Immature natural killer cell (primary cell): ENCODE data around the gene ATF6. TPM values are rescaled to one million over a fixed set of nuclear protein-coding genes. Genes with fewer than 3 reads are reported as not detected.
"Not testable (repeated sequence)": the region's sequence is repeated elsewhere in the genome, so short reads cannot be mapped to it uniquely, and the experiment has no call there.

Experiments used
- DNase-seq, 3 donors: peaks; one replicate each; pipeline ENCODE4 v3.0.0; 2022; ENCODE audit warnings: mixed read lengths in 1 of 3
- H3K27ac Mint-ChIP-seq, 6 donors: one replicate each; pipeline ENCODE4 v1.8.0; 2020; ENCODE audit warnings: mixed read lengths in 6 of 6, mild to moderate bottlenecking in 5 of 6, inconsistent platforms in 4 of 6, moderate library complexity in 3 of 6
- H3K27me3 Mint-ChIP-seq, 3 donors: one replicate each; pipeline ENCODE4 v1.8.0; 2020 to 2021; ENCODE audit warnings: low read depth in 3 of 3, mild to moderate bottlenecking in 3 of 3, mixed read lengths in 3 of 3, moderate library complexity in 3 of 3, inconsistent platforms in 1 of 3
- H3K36me3 Mint-ChIP-seq, 3 donors: one replicate each; pipeline ENCODE4 v1.8.0; 2020; ENCODE audit warnings: mixed read lengths in 3 of 3, inconsistent platforms in 2 of 3, mild to moderate bottlenecking in 2 of 3
- H3K4me1 Mint-ChIP-seq, 2 donors: one replicate each; pipeline ENCODE4 v1.8.0; 2020; ENCODE audit warnings: inconsistent platforms in 2 of 2, mild to moderate bottlenecking in 2 of 2, mixed read lengths in 2 of 2, moderate library complexity in 1 of 2
- H3K4me3 Mint-ChIP-seq, 5 donors: one replicate each; pipeline ENCODE4 v1.8.0; 2020; ENCODE audit warnings: mild to moderate bottlenecking in 5 of 5, mixed read lengths in 5 of 5, inconsistent platforms in 3 of 5, moderate library complexity in 3 of 5
- H3K9me3 Mint-ChIP-seq, 6 donors: one replicate each; pipeline ENCODE4 v1.8.0; 2020; ENCODE audit warnings: mild to moderate bottlenecking in 6 of 6, mixed read lengths in 6 of 6, inconsistent platforms in 4 of 6, moderate library complexity in 3 of 6
- polyA plus RNA-seq, 3 donors: library from polyadenylated mRNA; unstranded; fragments of 300-500 nt; fragmentation: Illumina TruSeq; gene quantifications; one replicate each; pipeline ENCODE4 v1.2.3, GENCODE V29; 2021

The ATF6 gene
- polyA plus RNA-seq, 3 donors from 2014 or later = 10.3 to 14.2 (median 11.0) TPM

DNA sequence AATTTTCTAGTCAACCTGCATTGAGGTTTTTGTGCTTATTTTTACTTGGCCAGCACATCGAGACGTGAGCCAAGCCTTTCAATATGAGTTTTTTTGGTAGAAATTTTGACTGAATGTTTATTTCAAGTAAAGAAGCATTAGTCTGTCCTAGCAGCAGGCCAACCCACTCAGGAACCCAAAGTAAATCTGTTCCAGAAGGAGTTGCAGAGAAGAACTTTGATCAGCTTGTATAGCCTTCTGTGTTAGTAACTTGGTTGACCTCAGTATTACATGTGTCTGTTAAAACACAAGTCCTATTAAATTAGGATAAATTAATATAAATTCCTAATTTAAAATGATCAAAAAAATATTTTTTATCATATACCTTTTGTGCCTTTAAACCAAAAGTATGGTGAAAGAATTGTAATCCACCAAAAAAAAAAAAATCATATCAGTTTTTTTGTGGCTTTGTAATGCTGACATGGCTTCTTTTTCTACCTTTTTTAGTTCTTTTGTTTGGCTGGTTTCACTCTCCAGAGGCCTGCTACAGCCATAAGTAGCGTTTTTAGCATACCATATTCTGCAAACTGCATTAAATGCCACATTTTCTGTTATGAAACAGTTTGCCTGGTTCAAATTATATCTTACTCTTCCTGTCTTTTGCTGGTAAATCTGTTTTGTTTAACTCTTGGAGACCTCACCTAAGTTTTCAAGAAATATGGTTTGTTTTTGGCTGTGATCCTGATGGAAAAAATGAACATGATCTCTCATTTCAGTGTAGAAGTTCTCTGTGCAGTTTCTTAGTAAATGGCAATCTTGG lies 39.5 kb downstream of the ATF6 start:
- no peaks in the 10 kb centered on the region for H3K27me3 Mint-ChIP-seq
- H3K9me3 Mint-ChIP-seq = peaks cover 0 to 9% (median 2%) of the 10 kb centered on the region in 6 donors
- H3K4me3 Mint-ChIP-seq = no peak overlapping the region
- H3K27ac Mint-ChIP-seq = peak overlapping the region in 2 of 6 donors; percentile 13 to 40
- H3K4me1 Mint-ChIP-seq = peaks cover 2 to 18% of the 10 kb centered on the region in 2 donors
- peaks cover 27 to 47% (median 31%) of the 10 kb centered on the region in 3 donors for H3K36me3 Mint-ChIP-seq
- no peak for DNase-seq

DNA sequence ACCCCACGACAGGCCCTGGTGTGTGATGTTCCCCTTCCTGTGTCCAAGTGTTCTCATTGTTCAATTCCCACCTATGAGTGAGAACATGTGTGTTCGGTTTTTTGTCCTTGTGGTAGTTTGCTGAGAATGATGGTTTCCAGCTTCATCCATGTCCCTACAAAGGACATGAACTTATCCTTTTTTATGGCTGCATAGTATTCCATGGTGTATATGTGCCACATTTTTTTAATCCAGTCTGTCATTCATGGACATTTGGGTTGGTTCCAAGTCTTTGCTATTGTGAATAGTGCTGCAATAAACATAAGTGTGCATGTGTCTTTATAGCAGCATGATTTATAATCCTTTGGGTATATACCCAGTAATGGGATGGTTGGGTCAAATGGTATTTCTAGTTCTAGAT lies 43.1 kb downstream of the ATF6 start:
- not testable (repeated sequence) for DNase-seq, H3K4me3 Mint-ChIP-seq, H3K27me3 Mint-ChIP-seq, H3K27ac Mint-ChIP-seq
- Mint-ChIP-seq H3K36me3 (peaks cover 26 to 46% (median 34%) of the 10 kb centered on the region in 3 donors), H3K4me1 (peaks cover 2 to 28% of the 10 kb centered on the region in 2 donors), H3K9me3 (peaks cover 0 to 12% (median 2%) of the 10 kb centered on the region in 6 donors)

- peaks cover 26 to 46% (median 34%) of the 10 kb centered on the region in 3 donors for H3K36me3 Mint-ChIP-seq
- H3K9me3 Mint-ChIP-seq = peaks cover 0 to 12% (median 2%) of the 10 kb centered on the region in 6 donors
- not testable (repeated sequence) for H3K27me3 Mint-ChIP-seq, H3K4me3 Mint-ChIP-seq, DNase-seq, H3K27ac Mint-ChIP-seq
- H3K4me1 Mint-ChIP-seq = peaks cover 2 to 28% of the 10 kb centered on the region in 2 donors
Observed at GRCh38 chr1:161809656-161810055, 43.5 kb downstream of the ATF6 start.

DNA sequence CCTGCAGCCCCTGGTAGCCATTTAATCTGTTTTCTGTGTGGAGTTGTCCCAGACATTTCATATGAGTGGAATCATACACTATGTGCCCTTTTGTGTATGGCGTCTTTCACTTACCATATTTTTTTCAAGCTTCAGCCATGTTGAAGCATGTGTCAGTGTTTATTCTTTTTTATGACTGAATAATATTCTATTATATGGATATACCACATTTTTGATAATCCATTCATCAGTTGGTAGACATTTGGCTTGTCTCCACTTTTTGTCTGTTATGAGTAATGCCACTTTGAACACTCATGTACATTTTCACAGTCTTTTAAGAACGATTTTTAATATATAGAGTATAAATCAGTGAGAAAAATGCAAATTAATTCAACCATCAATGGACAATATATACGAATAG lies 44.7 kb downstream of the ATF6 start:
- Mint-ChIP-seq H3K9me3 (peaks cover 0 to 12% (median 2%) of the 10 kb centered on the region in 6 donors), H3K4me1 (peaks cover 2 to 27% of the 10 kb centered on the region in 2 donors), H3K36me3 (peaks cover 26 to 46% (median 34%) of the 10 kb centered on the region in 3 donors), H3K27me3 (no peaks in the 10 kb centered on the region), H3K4me3 (no peak overlapping the region), H3K27ac (no peak overlapping the region)
- no peak for DNase-seq

DNA sequence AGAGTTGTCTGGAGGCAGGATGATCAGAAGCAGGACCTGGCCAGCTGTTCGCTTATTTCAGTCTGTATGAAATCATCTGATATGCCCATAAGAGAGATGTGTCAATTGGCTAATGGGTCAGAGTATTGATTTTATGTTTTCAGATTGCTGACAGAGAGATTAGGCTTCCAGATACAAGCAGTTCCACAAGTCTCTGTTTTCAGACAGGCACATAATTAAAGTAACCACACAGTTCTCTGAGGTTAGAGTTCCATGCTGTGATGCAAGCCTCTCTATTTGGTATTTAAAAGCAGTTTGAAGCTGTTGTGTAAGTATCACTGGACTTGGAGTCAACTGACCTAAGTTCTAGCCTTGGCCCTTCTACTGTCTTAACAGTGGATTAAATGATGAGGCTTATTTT lies 50.1 kb downstream of the ATF6 start:
- Mint-ChIP-seq H3K9me3 (no peaks in the 10 kb centered on the region), H3K27me3 (no peaks in the 10 kb centered on the region)

DNA sequence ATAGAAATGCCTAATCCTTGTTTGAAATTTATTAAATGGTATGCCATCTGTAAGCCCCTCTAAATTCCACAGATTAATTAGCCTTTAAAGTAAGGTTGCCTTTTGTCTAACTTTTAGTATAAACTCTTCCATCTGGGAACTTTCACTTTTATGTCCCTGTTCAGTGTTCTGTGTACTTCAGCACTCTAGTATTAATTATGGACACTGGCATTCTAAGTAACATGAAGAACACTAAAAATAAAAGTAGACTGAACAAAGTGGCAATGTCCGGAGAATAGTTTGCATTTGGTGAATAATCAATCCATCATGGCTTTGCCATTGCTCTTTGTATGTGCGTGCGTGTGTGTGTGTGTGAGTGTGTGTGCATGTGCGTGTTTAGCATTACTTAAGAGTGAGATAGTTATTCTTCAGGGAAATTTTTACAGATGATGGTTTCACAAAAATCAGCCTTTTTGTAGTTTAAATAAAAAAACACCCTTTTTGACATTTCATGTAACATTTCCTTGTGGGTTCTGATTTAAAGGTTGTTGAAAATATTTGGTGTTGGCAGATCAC lies 51.1 kb downstream of the ATF6 start:
- no peaks in the 10 kb centered on the region for H3K27me3 Mint-ChIP-seq

More for the DNA sequence above, 50.1 kb downstream of the ATF6 start:
- Mint-ChIP-seq H3K36me3 (peaks cover 12 to 41% (median 25%) of the 10 kb centered on the region in 3 donors), H3K4me3 (no peak overlapping the region), H3K4me1 (peaks cover 0 to 13% of the 10 kb centered on the region in 2 donors), H3K27ac (no peak overlapping the region)
- no peak for DNase-seq

GRCh38 chr1:161820914-161821313 lies 54.8 kb downstream of the ATF6 start:
- peaks cover 0 to 5% of the 10 kb centered on the region in 2 donors for H3K4me1 Mint-ChIP-seq
- no peak overlapping the region for H3K27ac Mint-ChIP-seq
- no peaks in the 10 kb centered on the region for H3K27me3 Mint-ChIP-seq
- peaks cover 27 to 59% (median 29%) of the 10 kb centered on the region in 3 donors for H3K36me3 Mint-ChIP-seq
- no peak overlapping the region for H3K4me3 Mint-ChIP-seq
- DNase-seq = no peak
- H3K9me3 Mint-ChIP-seq = no peaks in the 10 kb centered on the region

More for the DNA sequence above, 51.1 kb downstream of the ATF6 start:
- Mint-ChIP-seq H3K4me3 (no peak overlapping the region), H3K36me3 (peaks cover 14 to 40% (median 20%) of the 10 kb centered on the region in 3 donors), H3K9me3 (no peaks in the 10 kb centered on the region), H3K27ac (peak overlapping the region in 1 of 6 donors; percentile 42), H3K4me1 (peaks cover 0 to 5% of the 10 kb centered on the region in 2 donors)
- no peak for DNase-seq

DNA sequence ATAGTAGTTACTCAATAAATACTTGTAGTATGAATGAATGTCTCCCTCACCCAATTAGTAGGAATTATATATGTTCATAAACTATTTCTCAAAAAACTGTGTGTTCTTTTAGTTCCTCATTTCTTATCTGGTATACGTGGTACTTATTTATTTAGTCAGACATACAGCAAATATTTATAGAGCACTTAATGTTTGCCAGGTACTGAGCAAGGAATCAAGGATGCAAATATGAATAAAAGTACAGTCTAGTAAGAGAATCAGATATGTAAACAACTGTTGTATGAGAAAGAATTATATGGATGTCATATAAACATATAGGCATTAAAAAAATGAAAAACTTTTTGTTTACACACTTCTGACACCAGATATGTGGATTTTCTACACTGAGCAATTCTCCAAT lies 58.5 kb downstream of the ATF6 start:
- H3K36me3 Mint-ChIP-seq = peaks cover 34 to 58% (median 51%) of the 10 kb centered on the region in 3 donors
- H3K27ac Mint-ChIP-seq = no peak overlapping the region
- H3K4me1 Mint-ChIP-seq = no peaks in the 10 kb centered on the region
- DNase-seq = no peak
- no peak overlapping the region for H3K4me3 Mint-ChIP-seq
- H3K9me3 Mint-ChIP-seq = no peaks in the 10 kb centered on the region
- H3K27me3 Mint-ChIP-seq = no peaks in the 10 kb centered on the region

GRCh38 chr1:161825831-161826230 lies 59.7 kb downstream of the ATF6 start:
- no peaks in the 10 kb centered on the region for H3K27me3 Mint-ChIP-seq
- H3K9me3 Mint-ChIP-seq = no peaks in the 10 kb centered on the region
- H3K36me3 Mint-ChIP-seq = peaks cover 32 to 57% (median 53%) of the 10 kb centered on the region in 3 donors
- no peak overlapping the region for H3K4me3 Mint-ChIP-seq
- no peak overlapping the region for H3K27ac Mint-ChIP-seq
- H3K4me1 Mint-ChIP-seq = no peaks in the 10 kb centered on the region
- no peak for DNase-seq

- H3K27me3 Mint-ChIP-seq = no peaks in the 10 kb centered on the region
- peaks cover 25 to 52% (median 51%) of the 10 kb centered on the region in 3 donors for H3K36me3 Mint-ChIP-seq
- no peaks in the 10 kb centered on the region for H3K4me1 Mint-ChIP-seq
- H3K27ac Mint-ChIP-seq = no peak overlapping the region
- no peaks in the 10 kb centered on the region for H3K9me3 Mint-ChIP-seq
- no peak for DNase-seq
- H3K4me3 Mint-ChIP-seq = no peak overlapping the region
Observed at GRCh38 chr1:161826478-161826877, 60.4 kb downstream of the ATF6 start.

DNA sequence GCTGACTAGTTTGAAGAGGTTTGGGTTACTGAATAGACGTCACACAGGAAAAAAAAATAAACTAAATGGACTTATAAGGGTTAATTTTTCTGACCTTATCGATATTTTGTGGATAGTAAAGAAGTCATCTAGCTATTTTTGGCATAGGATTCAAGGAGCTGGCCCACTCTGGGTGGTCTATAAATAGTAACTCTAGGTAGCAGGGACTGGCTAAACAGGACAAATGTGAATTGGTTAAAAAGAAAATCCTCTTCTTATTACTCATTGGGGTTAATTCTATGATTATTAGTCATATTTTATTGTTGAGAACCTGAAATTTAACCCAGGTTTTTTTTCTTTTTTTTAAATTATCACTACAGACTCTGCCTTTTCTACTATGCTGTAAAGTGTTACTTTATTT lies 61.7 kb downstream of the ATF6 start:
- H3K4me3 Mint-ChIP-seq = no peak overlapping the region
- no peaks in the 10 kb centered on the region for H3K4me1 Mint-ChIP-seq
- H3K9me3 Mint-ChIP-seq = no peaks in the 10 kb centered on the region
- no peaks in the 10 kb centered on the region for H3K27me3 Mint-ChIP-seq
- no peak overlapping the region for H3K27ac Mint-ChIP-seq
- no peak for DNase-seq
- peaks cover 20 to 42% (median 41%) of the 10 kb centered on the region in 3 donors for H3K36me3 Mint-ChIP-seq

DNA sequence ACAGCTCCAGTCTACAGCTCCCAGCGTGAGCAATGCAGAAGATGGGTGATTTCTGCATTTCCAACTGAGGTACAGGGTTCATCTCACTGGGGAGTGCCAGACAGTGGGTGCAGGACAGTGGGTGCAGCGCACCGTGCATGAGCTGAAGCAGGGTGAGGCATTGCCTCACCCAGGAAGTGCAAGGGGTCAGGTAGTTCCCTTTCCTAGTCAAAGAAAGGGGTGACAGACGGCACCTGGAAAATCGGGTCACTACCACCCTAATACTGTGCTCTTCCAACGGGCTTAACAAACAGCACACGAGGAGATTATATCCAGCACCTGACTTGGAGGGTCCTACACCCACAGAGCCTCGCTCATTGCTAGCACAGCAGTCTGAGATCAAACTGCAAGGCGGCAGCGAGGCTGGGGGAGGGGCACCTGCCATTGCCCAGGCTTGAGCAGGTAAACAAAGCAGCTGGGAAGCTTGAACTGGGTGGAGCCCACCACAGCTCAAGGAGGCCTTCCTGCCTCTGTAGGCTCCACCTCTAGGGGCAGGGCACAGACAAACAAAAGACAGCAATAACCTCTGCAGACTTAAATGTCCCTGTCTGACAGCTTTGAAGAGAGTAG lies 66.3 kb downstream of the ATF6 start:
- H3K27ac Mint-ChIP-seq, H3K27me3 Mint-ChIP-seq, H3K4me1 Mint-ChIP-seq, H3K4me3 Mint-ChIP-seq, H3K9me3 Mint-ChIP-seq, DNase-seq: not testable (repeated sequence)
- H3K36me3 Mint-ChIP-seq = peaks cover 13 to 20% (median 19%) of the 10 kb centered on the region in 3 donors

- no peak overlapping the region for H3K4me3 Mint-ChIP-seq
Observed at GRCh38 chr1:161834967-161835550, 68.9 kb downstream of the ATF6 start.

DNA sequence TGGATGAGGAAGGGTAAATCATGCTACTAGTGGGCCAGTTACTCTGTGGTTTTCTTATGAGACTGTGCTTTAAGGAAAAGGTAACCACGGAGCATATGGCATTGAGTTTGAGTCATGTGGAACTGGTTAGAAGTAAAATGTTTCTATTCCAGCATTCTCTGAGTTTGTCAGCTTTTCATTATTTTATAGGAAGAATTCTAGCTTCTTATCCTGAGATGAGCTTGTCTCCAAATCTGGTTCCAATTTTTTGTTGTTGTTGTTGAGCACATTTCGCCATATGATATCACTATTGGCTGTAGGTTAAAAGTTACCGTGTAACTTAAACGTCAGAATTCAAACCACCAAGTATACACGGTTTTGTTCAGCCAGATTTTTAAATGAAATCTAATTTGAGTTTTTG lies 69.9 kb downstream of the ATF6 start:
- DNase-seq = no peak
- Mint-ChIP-seq H3K27me3 (peaks cover 0 to 1% (median 0%) of the 10 kb centered on the region in 3 donors), H3K27ac (no peak overlapping the region), H3K9me3 (no peaks in the 10 kb centered on the region), H3K36me3 (peaks cover 7 to 13% (median 7%) of the 10 kb centered on the region in 3 donors), H3K4me1 (no peaks in the 10 kb centered on the region), H3K4me3 (no peak overlapping the region)

More at GRCh38 chr1:161834967-161835550, 68.9 kb downstream of the ATF6 start:
- DNase-seq = no peak
- Mint-ChIP-seq H3K9me3 (no peaks in the 10 kb centered on the region), H3K27me3 (peaks cover 0 to 1% (median 0%) of the 10 kb centered on the region in 3 donors), H3K27ac (no peak overlapping the region), H3K36me3 (peaks cover 8 to 9% (median 9%) of the 10 kb centered on the region in 3 donors), H3K4me1 (no peaks in the 10 kb centered on the region)
